ENCODE data around the gene GRIA3. TPM values are rescaled to one million over a fixed set of nuclear protein-coding genes. Genes with fewer than 3 reads are reported as not detected.

The GRIA3 gene
- total RNA-seq, 1 experiment from 2014 or later = 1.4 TPM

DNA sequence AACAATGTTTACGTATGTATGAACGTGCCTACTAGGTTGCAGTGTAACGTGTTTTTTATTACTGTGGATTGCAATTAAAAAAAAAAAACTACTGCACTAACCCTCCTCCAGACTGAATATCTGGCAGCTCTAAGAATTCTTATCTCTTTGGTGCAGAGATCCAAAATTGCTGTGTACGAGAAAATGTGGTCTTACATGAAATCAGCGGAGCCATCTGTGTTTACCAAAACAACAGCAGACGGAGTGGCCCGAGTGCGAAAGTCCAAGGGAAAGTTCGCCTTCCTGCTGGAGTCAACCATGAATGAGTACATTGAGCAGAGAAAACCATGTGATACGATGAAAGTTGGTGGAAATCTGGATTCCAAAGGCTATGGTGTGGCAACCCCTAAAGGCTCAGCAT, 280.6 kb downstream of the GRIA3 start:
- H3K4me3 Mint-ChIP-seq = no peak overlapping the region
- Histone ChIP-seq H3K18ac (ENCODE audit: insufficient read length, low read depth, low read length) (no peak overlapping the region), H3K79me2 (ENCODE audit: insufficient read depth, low read length) (no peaks in the 10 kb centered on the region), H2BK12ac (ENCODE audit: insufficient read length, low read depth, low read length) (no peak overlapping the region), H4K91ac (ENCODE audit: insufficient read length, low read depth, low read length) (no peak overlapping the region), H4K5ac (ENCODE audit: insufficient read length, low read depth, low read length) (no peak overlapping the region), H3K27ac (ENCODE audit: insufficient read length, low read depth, low read length) (no peak overlapping the region), H3K27me3 (ENCODE audit: insufficient read depth, low read length) (no peaks in the 10 kb centered on the region), H2BK5ac (ENCODE audit: insufficient read length, low read length) (no peak overlapping the region), H2BK15ac (ENCODE audit: low read depth, low read length) (no peak overlapping the region), H3K23me2 (ENCODE audit: insufficient read length, low read depth, low read length, poor library complexity, severe bottlenecking) (no peaks in the 10 kb centered on the region), H2BK120ac (ENCODE audit: low read depth, low read length, poor library complexity, severe bottlenecking) (no peak overlapping the region), H3K14ac (ENCODE audit: insufficient read depth, low read length) (no peak overlapping the region), H2BK20ac (ENCODE audit: low read depth, low read length, poor library complexity, severe bottlenecking) (no peak overlapping the region), H3K79me1 (ENCODE audit: insufficient read depth, low read depth, low read length, poor library complexity, severe bottlenecking) (no peaks in the 10 kb centered on the region), H3K9me3 (ENCODE audit: control insufficient read depth, low read depth, low read length) (peaks cover 22% of the 10 kb centered on the region), H3K4me2 (ENCODE audit: insufficient read depth, insufficient read length, low read length) (no peak overlapping the region), H2AFZ (ENCODE audit: low read length) (no peak overlapping the region), H3T11ph (ENCODE audit: low read length) (no peak overlapping the region), H3K56ac (ENCODE audit: insufficient read length, low read depth, low read length) (no peak overlapping the region), H3K23ac (ENCODE audit: insufficient read length, low read depth, low read length) (no peak overlapping the region), H3K4ac (ENCODE audit: low read depth, low read length) (no peak overlapping the region), H3K9ac (ENCODE audit: extremely low read depth, insufficient read length, low read length) (no peak overlapping the region), H2AK5ac (ENCODE audit: insufficient read length, low read length) (no peak overlapping the region), H4K20me1 (ENCODE audit: control insufficient read depth, insufficient read depth, insufficient read length) (no peaks in the 10 kb centered on the region), H4K8ac (replicated peaks; ENCODE audit: insufficient read length, low read depth, low read length) (no peak overlapping the region), H3K4me1 (ENCODE audit: insufficient read depth, low read length) (no peaks in the 10 kb centered on the region)
- TF ChIP-seq, protein P1, sequence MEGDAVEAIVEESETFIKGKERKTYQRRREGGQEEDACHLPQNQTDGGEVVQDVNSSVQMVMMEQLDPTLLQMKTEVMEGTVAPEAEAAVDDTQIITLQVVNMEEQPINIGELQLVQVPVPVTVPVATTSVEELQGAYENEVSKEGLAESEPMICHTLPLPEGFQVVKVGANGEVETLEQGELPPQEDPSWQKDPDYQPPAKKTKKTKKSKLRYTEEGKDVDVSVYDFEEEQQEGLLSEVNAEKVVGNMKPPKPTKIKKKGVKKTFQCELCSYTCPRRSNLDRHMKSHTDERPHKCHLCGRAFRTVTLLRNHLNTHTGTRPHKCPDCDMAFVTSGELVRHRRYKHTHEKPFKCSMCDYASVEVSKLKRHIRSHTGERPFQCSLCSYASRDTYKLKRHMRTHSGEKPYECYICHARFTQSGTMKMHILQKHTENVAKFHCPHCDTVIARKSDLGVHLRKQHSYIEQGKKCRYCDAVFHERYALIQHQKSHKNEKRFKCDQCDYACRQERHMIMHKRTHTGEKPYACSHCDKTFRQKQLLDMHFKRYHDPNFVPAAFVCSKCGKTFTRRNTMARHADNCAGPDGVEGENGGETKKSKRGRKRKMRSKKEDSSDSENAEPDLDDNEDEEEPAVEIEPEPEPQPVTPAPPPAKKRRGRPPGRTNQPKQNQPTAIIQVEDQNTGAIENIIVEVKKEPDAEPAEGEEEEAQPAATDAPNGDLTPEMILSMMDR (conservative IDR thresholded peaks at IDR 0.05) = no peak
- WGBS (ENCODE audit: extremely low coverage, insufficient read length, low lambda C conversion rate) = no CpG with 5 or more reads among the region's 10 CpGs
- DNase-seq = no peak
- no peaks in the 10 kb centered on the region for H3K27me3 Mint-ChIP-seq (ENCODE audit: low read depth)
- H3K9me3 Mint-ChIP-seq = peaks cover 6 to 72% of the 10 kb centered on the region in 2 experiments
- H3K4me1 Mint-ChIP-seq = peaks cover 11 to 12% of the 10 kb centered on the region in 2 experiments
- no peak overlapping the region for H3K27ac Mint-ChIP-seq
- H3K36me3 Mint-ChIP-seq (ENCODE audit: insufficient read depth in 1 of 3, low read depth in 3 of 3) = peaks cover 0 to 2% (median 0%) of the 10 kb centered on the region in 3 experiments; a peak in 2 of 7 replicates

Measured in H9 (cell line).